HG02852 (cell line): ENCODE results near the gene HSPH1.

Source experiments
- ATAC-seq: cut with Tn5 transposase; IDR thresholded peaks from one replicate; pipeline ENCODE4 v1.9.1; 2021; ENCODE audit warnings: mild to moderate bottlenecking, moderate library complexity; ENCODE audit not compliant: unreplicated experiment

HSPH1 gene

GRCh38 chr13:31133621-31134020 lies 28.1 kb downstream of the HSPH1 start:
- ATAC-seq, result no peak

GRCh38 chr13:31131470-31131961 lies 30.2 kb downstream of the HSPH1 start:
- ATAC-seq, result no peak

- ATAC-seq, result no peak
These were observed 32.3 kb downstream of the HSPH1 start for GRCh38 chr13:31129419-31129818.

GRCh38 chr13:31124204-31124603 lies 37.5 kb downstream of the HSPH1 start:
- ATAC-seq, result no peak

- ATAC-seq, result no peak
These were observed 39.0 kb downstream of the HSPH1 start for GRCh38 chr13:31122544-31123260.

- ATAC-seq, result no peak
These were observed 39.6 kb downstream of the HSPH1 start for GRCh38 chr13:31122143-31122542.

- no peak for ATAC-seq
These were observed 40.1 kb downstream of the HSPH1 start for GRCh38 chr13:31121379-31122140.

- ATAC-seq, result no peak
These were observed 41.6 kb downstream of the HSPH1 start for GRCh38 chr13:31119966-31120700.

- ATAC-seq, result no peak
These were observed 42.2 kb downstream of the HSPH1 start for GRCh38 chr13:31119526-31119925.

- ATAC-seq, result no peak
These were observed 45.5 kb downstream of the HSPH1 start for GRCh38 chr13:31116224-31116623.

GRCh38 chr13:31115616-31116015 lies 46.1 kb downstream of the HSPH1 start:
- no peak for ATAC-seq

- ATAC-seq, result no peak
These were observed 47.1 kb downstream of the HSPH1 start for GRCh38 chr13:31114641-31115040.

- no peak for ATAC-seq
These were observed 50.6 kb downstream of the HSPH1 start for GRCh38 chr13:31111136-31111535.

GRCh38 chr13:31110617-31111016 lies 51.1 kb downstream of the HSPH1 start:
- no peak for ATAC-seq

GRCh38 chr13:31110169-31110568 lies 51.5 kb downstream of the HSPH1 start:
- no peak for ATAC-seq

- ATAC-seq, result no peak
These were observed 54.6 kb downstream of the HSPH1 start for GRCh38 chr13:31107109-31107508.

GRCh38 chr13:31105856-31106255 lies 55.8 kb downstream of the HSPH1 start:
- no peak for ATAC-seq

- no peak for ATAC-seq
These were observed 56.5 kb downstream of the HSPH1 start for GRCh38 chr13:31105020-31105795.

GRCh38 chr13:31102905-31103304 lies 58.8 kb downstream of the HSPH1 start:
- no peak for ATAC-seq

- ATAC-seq, result no peak
These were observed 60.1 kb downstream of the HSPH1 start for GRCh38 chr13:31101472-31102170.
